PFSK-1 (cell line): ENCODE data around the gene EEPD1.

ENCODE experiments used
- POLR2AphosphoS5 ChIP-seq: IDR thresholded peaks from 2 replicates; pipeline ENCODE4 v1.6.1; 2012; ENCODE audit warnings: low read depth, mild to moderate bottlenecking, control low read depth, low read length, moderate library complexity
- TAF1 ChIP-seq: IDR thresholded peaks from 2 replicates; pipeline ENCODE4 v1.6.1; 2012; ENCODE audit warnings: low read length, control low read depth, borderline replicate concordance; ENCODE audit not compliant: insufficient read depth

- TF ChIP-seq POLR2AphosphoS5 (no peak), TAF1 (no peak)
Observed at GRCh38 chr7:36147361-36147760, 5.7 kb upstream of the EEPD1 start.
